ENCODE data around the gene ST3GAL3. TPM values are rescaled to one million over a fixed set of nuclear protein-coding genes. Genes with fewer than 3 reads are reported as not detected.

ST3GAL3 gene
- polyA plus RNA-seq, 1 donor (not counting 4 experiments of a cell fraction or from before 2014, with no cell fraction given) = 10.0 TPM

DNA sequence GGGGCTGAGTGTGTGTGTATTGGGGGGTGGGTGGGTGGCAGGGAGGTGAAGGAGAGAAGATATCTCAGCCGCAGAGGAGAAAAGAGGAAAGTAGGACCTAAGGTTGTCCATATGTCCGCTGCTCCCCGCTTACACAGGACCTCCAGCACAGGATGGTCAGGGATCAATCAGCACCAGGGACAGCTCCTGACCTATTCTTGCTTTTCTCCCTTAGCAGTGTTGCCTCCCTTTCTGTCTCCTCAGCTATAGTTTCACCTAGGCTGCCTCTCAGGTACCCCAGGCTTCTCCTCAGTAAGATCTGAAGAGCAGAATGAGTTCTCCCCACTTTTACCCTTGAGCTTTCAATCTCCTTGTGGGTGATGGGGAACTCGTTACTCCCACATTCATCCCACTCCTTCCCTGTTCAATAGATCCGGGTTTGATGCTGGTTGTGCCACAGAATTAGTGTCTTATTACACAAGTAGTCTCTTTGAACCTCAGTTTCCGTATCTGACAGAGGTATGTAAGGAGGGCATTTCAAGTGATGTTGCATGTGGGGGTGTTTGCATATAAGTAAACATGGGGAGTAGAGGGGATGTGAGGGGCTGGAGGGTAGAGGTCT lies 261.1 kb downstream of the ST3GAL3 start:
- no peak overlapping the region for H3K27ac ChIP-seq (ENCODE audit: control insufficient read depth, insufficient read depth, low read length)
- peaks cover 17% of the 10 kb centered on the region for H3K79me2 ChIP-seq (ENCODE audit: control insufficient read depth, insufficient read depth, low read length)
- H4K20me1 ChIP-seq (ENCODE audit: control insufficient read depth, extremely low read depth, insufficient read depth, low read length) = no peaks in the 10 kb centered on the region
- H3K36me3 ChIP-seq (ENCODE audit: control insufficient read depth in 2 of 2, extremely low read depth in 1 of 2, insufficient read depth in 2 of 2, low read length in 2 of 2) = peaks cover 27 to 30% of the 10 kb centered on the region in 2 experiments
- peaks cover 5% of the 10 kb centered on the region for H3K9me1 ChIP-seq (ENCODE audit: control insufficient read depth, extremely low read depth, insufficient read depth, low read length)
- DNase-seq (ENCODE audit: low read depth, low spot score) = no peak
- TF ChIP-seq, protein P1, sequence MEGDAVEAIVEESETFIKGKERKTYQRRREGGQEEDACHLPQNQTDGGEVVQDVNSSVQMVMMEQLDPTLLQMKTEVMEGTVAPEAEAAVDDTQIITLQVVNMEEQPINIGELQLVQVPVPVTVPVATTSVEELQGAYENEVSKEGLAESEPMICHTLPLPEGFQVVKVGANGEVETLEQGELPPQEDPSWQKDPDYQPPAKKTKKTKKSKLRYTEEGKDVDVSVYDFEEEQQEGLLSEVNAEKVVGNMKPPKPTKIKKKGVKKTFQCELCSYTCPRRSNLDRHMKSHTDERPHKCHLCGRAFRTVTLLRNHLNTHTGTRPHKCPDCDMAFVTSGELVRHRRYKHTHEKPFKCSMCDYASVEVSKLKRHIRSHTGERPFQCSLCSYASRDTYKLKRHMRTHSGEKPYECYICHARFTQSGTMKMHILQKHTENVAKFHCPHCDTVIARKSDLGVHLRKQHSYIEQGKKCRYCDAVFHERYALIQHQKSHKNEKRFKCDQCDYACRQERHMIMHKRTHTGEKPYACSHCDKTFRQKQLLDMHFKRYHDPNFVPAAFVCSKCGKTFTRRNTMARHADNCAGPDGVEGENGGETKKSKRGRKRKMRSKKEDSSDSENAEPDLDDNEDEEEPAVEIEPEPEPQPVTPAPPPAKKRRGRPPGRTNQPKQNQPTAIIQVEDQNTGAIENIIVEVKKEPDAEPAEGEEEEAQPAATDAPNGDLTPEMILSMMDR (optimal IDR thresholded peaks at IDR 0.05 in 1 of 3, IDR thresholded peaks at IDR 0.05 in 1 of 3, conservative IDR thresholded peaks at IDR 0.05 in 1 of 3; ENCODE audit: extremely low read depth in 1 of 3, insufficient read depth in 2 of 3, low read length in 3 of 3) = no peak
- no peak for TF ChIP-seq EZH2 (IDR thresholded peaks at IDR 0.05; ENCODE audit: low read length)
- dilution Hi-C loops (cut with MboI; ENCODE audit: extremely low pct_ligation_motif_present, low sequenced_read_pairs) = no loop called here
- H3K9me3 ChIP-seq (ENCODE audit: control insufficient read depth, low read depth, low read length) = no peaks in the 10 kb centered on the region
- H3K27me3 ChIP-seq (ENCODE audit: control insufficient read depth, extremely low read depth, insufficient read depth, low read length) = no peaks in the 10 kb centered on the region
- no peak overlapping the region for H3K4me2 ChIP-seq (ENCODE audit: control insufficient read depth, extremely low read depth, insufficient read depth, low read depth, low read length)
- peaks cover 11% of the 10 kb centered on the region for H3K4me1 ChIP-seq (ENCODE audit: control insufficient read depth, extremely low read depth, insufficient read depth, low read length)
- FAIRE-seq = no peak
- H2AFZ ChIP-seq (ENCODE audit: control insufficient read depth, low read length) = no peak overlapping the region
- H3K4me3 ChIP-seq (ENCODE audit: control insufficient read depth in 2 of 3, extremely low read depth in 1 of 3, insufficient read depth in 2 of 3, low read depth in 1 of 3, low read length in 3 of 3) = no peak overlapping the region
- no peak overlapping the region for H3K9ac ChIP-seq (ENCODE audit: control insufficient read depth, extremely low read depth, insufficient read depth, low read length)

GRCh38 chr1:43969416-43969745 lies 262.0 kb downstream of the ST3GAL3 start:
- dilution Hi-C loops (cut with MboI; ENCODE audit: extremely low pct_ligation_motif_present, low sequenced_read_pairs) = no loop called here
- H3K27me3 ChIP-seq (ENCODE audit: control insufficient read depth, extremely low read depth, insufficient read depth, low read length) = no peaks in the 10 kb centered on the region
- H3K4me2 ChIP-seq (ENCODE audit: control insufficient read depth, extremely low read depth, insufficient read depth, low read depth, low read length) = peak overlapping the region; percentile 45
- peaks cover 22 to 30% of the 10 kb centered on the region in 2 experiments for H3K36me3 ChIP-seq (ENCODE audit: control insufficient read depth in 2 of 2, extremely low read depth in 1 of 2, insufficient read depth in 2 of 2, low read length in 2 of 2)
- FAIRE-seq (no peak), DNase-seq (ENCODE audit: low read depth, low spot score) (no peak)
- H3K9me1 ChIP-seq (ENCODE audit: control insufficient read depth, extremely low read depth, insufficient read depth, low read length) = peaks cover 5% of the 10 kb centered on the region
- no peak overlapping the region for H2AFZ ChIP-seq (ENCODE audit: control insufficient read depth, low read length)
- peaks cover 16% of the 10 kb centered on the region for H3K4me1 ChIP-seq (ENCODE audit: control insufficient read depth, extremely low read depth, insufficient read depth, low read length)
- H3K4me3 ChIP-seq (ENCODE audit: control insufficient read depth in 2 of 3, extremely low read depth in 1 of 3, insufficient read depth in 2 of 3, low read depth in 1 of 3, low read length in 3 of 3) = no peak overlapping the region
- peaks cover 17% of the 10 kb centered on the region for H3K79me2 ChIP-seq (ENCODE audit: control insufficient read depth, insufficient read depth, low read length)
- H3K9me3 ChIP-seq (ENCODE audit: control insufficient read depth, low read depth, low read length) = no peaks in the 10 kb centered on the region
- TF ChIP-seq EZH2 (IDR thresholded peaks at IDR 0.05; ENCODE audit: low read length) = no peak
- TF ChIP-seq, protein P1 (optimal IDR thresholded peaks at IDR 0.05 in 1 of 3, IDR thresholded peaks at IDR 0.05 in 1 of 3, conservative IDR thresholded peaks at IDR 0.05 in 1 of 3; ENCODE audit: extremely low read depth in 1 of 3, insufficient read depth in 2 of 3, low read length in 3 of 3) = no peak
- H3K27ac ChIP-seq (ENCODE audit: control insufficient read depth, insufficient read depth, low read length) = no peak overlapping the region
- no peak overlapping the region for H3K9ac ChIP-seq (ENCODE audit: control insufficient read depth, extremely low read depth, insufficient read depth, low read length)
- H4K20me1 ChIP-seq (ENCODE audit: control insufficient read depth, extremely low read depth, insufficient read depth, low read length) = no peaks in the 10 kb centered on the region

Measured in keratinocyte (primary cell).